Measurements from ENCODE around the gene PFDN6. TPM values are rescaled to one million over a fixed set of nuclear protein-coding genes. Genes with fewer than 3 reads are reported as not detected.

PFDN6 gene
- total RNA-seq, result 10 to 100 TPM; 72.0 to 78.4 TPM

DNA sequence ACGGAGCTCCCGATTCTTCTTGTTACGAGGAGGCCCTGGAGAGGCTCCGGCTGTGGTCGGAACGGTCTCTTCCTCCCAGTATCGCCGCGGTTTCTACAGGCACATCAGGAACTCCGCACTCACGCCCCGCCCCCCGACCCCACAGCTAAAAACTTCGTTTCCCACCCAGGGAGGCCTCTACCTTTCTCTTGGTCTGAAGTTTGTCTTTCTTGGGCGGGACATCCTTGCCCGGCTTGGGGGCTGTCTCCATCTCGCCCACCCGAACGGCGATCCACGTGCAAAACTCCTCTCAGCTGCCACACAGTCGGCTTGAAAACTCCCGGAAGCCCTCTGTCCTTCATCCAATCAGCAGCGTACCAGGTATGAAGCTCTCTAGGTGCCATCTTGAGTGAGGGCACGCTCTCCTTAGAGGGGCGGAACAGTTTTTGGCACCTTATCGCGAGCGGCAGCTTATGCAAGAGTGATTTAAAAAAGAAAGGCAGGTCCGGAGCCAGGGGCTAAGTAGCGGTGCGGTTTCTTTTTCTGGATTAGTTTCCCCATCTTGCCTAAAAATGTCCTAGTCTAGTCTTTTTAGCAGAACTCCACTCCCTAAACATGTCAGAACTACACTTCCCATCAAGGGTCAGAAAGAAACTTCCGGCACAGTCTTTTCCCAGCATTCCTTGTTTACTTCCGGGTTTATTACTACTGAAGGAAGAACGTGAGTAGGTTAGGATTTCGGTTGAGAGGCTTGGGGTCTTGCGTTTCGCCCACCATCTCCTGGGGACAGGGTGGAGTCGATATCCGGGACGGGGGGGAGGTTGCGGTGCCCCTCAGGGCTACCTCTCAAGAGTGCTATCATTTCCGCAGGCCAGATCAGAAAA lies at the start of gene PFDN6, which contains the start of gene WDR46:
TSS of gene PFDN6 (plus strand) at position 681 of the 863 bp plus-strand sequence. CDS start 256 bp downstream, outside the sequence.
TSS of gene WDR46 (minus strand) at position 319 of the 863 bp plus-strand sequence. CDS start at position 250, 69 bp downstream.
- Mint-ChIP-seq H3K27me3 (ENCODE audit: low read depth) (no peaks in the 10 kb centered on the region), H3K9me3 (ENCODE audit: insufficient read depth) (no peaks in the 10 kb centered on the region)

DNA sequence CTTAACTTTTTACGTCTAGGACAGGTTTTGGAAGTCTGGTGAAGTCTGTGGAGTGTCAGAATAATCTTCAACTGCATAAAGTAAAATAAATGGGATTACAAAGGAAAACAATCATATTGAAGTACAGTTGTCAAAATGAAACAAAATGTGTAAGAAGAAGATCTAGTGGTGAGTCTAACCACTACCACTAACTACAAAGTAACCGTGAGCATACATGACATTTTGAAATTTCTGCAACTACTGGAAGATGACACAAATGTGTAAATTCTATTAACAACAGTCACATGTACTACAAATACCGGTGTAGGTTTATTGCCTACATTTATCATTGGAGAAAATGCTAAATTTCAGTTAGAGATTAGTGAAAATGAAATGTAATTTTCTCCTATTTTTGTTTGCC lies 47.4 kb upstream of the PFDN6 start:
- H3K9me3 Mint-ChIP-seq (ENCODE audit: insufficient read depth), result no peaks in the 10 kb centered on the region
- H3K36me3 Mint-ChIP-seq (ENCODE audit: low read depth), result no peaks in the 10 kb centered on the region
- ChIA-PET POLR2A (no interaction called here), CTCF (no interaction called here)
- H3K4me1 Mint-ChIP-seq (ENCODE audit: low read depth), result peaks cover 12% of the 10 kb centered on the region
- peak overlapping the region; percentile 41 for H3K4me3 Mint-ChIP-seq
- H3K27ac Mint-ChIP-seq, result no peak overlapping the region
- peak; percentile 73 for ATAC-seq
- no peak for DNase-seq
- H3K27me3 Mint-ChIP-seq (ENCODE audit: low read depth), result peaks cover 7% of the 10 kb centered on the region

More for the DNA sequence above, at the start of gene PFDN6, which contains the start of gene WDR46:
- Mint-ChIP-seq H3K27ac (peak within 1 kb of the TSS; percentile 87), H3K4me1 (ENCODE audit: low read depth) (peaks cover 46% of the 10 kb centered on the region), H3K36me3 (ENCODE audit: low read depth) (peaks cover 64% of the 10 kb centered on the region), H3K4me3 (peak within 1 kb of the TSS; percentile 97)
- peak; percentile 97 for ATAC-seq
- ChIA-PET POLR2A (interaction anchor here (0.6 to 3.4 kb wide), 14 partner anchors 8 to 317 kb away, joined by 3 to 50 read pairs (median 6); partner anchors contain the start of genes B3GALT4, CUTA, RGL2 and RPS18), CTCF (interaction anchor here (0.6 to 3.3 kb wide), 18 partner anchors 8 to 422 kb away, joined by 3 to 28 read pairs (median 3); partner anchors contain the start of genes B3GALT4, RGL2, RPS18 and SYNGAP1)
- DNase-seq, result peak; percentile 93

DNA sequence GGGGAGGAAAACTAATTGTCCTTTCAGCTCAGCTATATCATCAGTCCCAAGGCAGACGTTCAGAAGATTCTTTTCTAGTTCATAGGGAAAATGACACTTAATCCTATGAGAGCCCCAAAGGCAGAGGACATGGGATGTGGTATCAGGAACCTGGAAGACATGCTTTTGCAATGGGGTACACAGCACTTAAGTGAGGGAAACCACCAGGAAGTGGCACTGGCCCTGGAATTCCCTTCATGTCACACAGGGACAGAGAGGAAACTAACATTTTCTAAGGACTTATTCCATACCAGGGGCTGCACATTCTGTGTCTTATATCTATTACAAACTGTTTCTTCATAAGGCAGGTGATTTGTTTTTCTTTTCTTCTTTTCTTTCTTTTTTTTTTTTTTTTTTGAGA lies 45.9 kb upstream of the PFDN6 start:
- POLR2A ChIA-PET, result no interaction called here
- Mint-ChIP-seq H3K4me1 (ENCODE audit: low read depth) (peaks cover 17% of the 10 kb centered on the region), H3K4me3 (no peak overlapping the region), H3K9me3 (ENCODE audit: insufficient read depth) (no peaks in the 10 kb centered on the region), H3K27ac (no peak overlapping the region), H3K36me3 (ENCODE audit: low read depth) (no peaks in the 10 kb centered on the region), H3K27me3 (ENCODE audit: low read depth) (peaks cover 7% of the 10 kb centered on the region)
- CTCF ChIA-PET, result no interaction called here
- ATAC-seq, result no peak
- DNase-seq, result no peak

DNA sequence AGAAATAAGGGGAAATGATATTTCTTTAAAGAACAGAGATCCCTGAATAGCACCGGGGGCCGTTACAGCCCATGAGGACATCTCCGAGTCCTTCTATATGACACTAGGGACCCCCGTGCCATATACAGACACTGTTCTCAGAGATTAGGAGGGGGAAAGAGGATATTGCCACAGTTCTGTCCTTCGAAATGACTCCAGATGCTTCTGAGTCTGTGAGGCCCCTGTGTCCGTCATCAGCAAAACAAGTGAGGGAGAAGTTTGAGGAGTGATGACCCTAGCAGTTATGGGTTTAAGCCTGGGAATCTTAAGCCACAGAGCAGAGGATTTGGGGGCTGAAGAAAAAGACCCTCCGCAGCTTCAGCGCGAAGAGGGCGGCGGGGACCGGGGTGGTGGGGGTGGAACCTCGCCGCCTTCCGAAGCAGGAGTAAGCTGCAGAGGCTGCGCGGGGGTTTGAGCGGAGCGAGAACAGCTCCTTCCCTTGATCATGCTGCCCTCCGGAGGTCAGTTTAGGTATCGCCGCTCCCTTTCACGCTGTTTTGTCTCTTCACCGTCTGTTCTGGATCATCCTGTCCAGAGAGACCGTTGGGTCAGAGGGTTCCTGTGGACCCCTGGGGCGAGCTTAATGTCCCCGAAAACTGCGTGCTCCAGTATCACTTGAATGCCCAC lies 41.3 kb upstream of the PFDN6 start:
- ATAC-seq (peak; percentile 44), DNase-seq (peak; percentile 95)
- Mint-ChIP-seq H3K27me3 (ENCODE audit: low read depth) (peaks cover 7% of the 10 kb centered on the region), H3K4me3 (peak overlapping the region; percentile 88), H3K4me1 (ENCODE audit: low read depth) (peaks cover 39% of the 10 kb centered on the region), H3K27ac (peak overlapping the region; percentile 92), H3K9me3 (ENCODE audit: insufficient read depth) (no peaks in the 10 kb centered on the region), H3K36me3 (ENCODE audit: low read depth) (peaks cover 28% of the 10 kb centered on the region)
- ChIA-PET CTCF (interaction anchor here (0.6 to 6.4 kb wide), 47 partner anchors 9 to 380 kb away, joined by 3 to 135 read pairs (median 6); partner anchors contain the start of genes CUTA, HLA-DPA1, HSD17B8 and RING1), POLR2A (interaction anchor here (0.9 to 2.7 kb wide), 14 partner anchors 10 to 519 kb away, joined by 3 to 30 read pairs (median 6); partner anchors contain the start of genes B3GALT4, HLA-DPB1, HSD17B8 and RING1)

DNA sequence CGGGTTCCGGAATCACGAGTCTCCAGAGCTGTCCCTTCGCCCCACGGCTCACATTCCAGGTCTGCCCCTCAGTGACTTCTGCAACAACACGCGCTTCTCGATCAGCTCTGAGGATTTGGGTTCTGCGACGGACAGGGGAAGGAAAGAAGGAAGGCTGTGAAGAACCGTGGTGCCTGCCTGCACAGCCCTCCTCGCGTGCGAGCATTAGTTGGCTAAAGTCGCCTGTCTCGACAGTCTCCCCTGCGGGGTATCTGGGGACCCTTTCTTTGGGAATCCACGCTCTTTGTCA lies 40.8 kb upstream of the PFDN6 start:
- DNase-seq, result no peak
- Mint-ChIP-seq H3K4me3 (peak overlapping the region; percentile 88), H3K9me3 (ENCODE audit: insufficient read depth) (no peaks in the 10 kb centered on the region), H3K27me3 (ENCODE audit: low read depth) (peaks cover 4% of the 10 kb centered on the region), H3K36me3 (ENCODE audit: low read depth) (peaks cover 28% of the 10 kb centered on the region), H3K27ac (peak overlapping the region; percentile 92), H3K4me1 (ENCODE audit: low read depth) (peaks cover 37% of the 10 kb centered on the region)
- CTCF ChIA-PET, result interaction anchor here (0.8 to 6.4 kb wide), 48 partner anchors 10 to 380 kb away, joined by 3 to 135 read pairs (median 6); partner anchors contain the start of genes B3GALT4, CUTA, HLA-DPA1 and HSD17B8
- peak; percentile 18 for ATAC-seq
- POLR2A ChIA-PET, result interaction anchor here (0.9 to 2.7 kb wide), 14 partner anchors 9 to 518 kb away, joined by 3 to 30 read pairs (median 6); partner anchors contain the start of genes B3GALT4, HLA-DPB1, HSD17B8 and RING1

DNA sequence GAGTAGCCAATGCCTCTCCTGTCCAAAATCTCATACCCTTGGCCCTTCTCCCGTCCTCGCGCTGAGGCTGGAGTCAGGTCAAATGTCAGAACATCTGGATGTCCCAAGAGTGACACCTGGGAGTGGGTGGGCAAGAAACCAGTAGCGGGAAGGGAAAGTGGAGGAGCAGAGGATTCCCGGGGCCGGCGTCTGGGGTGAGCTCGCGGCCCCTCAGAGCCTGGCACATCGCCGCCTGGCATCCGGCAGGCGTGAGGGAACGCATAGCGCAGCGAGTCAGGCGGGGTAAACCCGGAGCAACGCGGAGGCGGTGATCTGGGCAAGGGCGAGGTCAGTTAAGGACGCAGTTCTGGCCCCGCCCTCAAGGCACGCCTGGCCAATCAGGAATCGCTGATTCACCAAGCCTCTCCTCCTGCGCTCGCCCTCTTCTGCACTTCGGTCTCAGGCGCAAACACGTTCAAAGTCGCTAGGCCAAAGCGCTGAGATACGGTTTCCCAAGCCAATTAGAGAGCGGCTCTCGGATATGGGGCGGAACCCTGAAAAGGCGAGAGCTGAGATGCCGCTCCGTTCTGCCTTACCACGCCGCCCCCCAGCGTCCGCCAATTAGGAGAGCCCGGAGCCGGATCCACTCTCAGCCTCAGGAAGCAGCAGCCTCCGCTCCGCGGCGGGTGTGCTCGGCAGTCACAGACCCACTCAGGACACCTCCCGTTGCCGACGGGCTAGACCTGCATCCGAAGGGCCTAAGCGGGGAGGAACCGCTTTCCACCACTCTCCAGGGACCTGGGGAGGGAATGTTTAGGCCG lies 40.3 kb upstream of the PFDN6 start:
- H3K9me3 Mint-ChIP-seq (ENCODE audit: insufficient read depth), result no peaks in the 10 kb centered on the region
- peak overlapping the region; percentile 88 for H3K4me3 Mint-ChIP-seq
- H3K27me3 Mint-ChIP-seq (ENCODE audit: low read depth), result peaks cover 3% of the 10 kb centered on the region
- H3K4me1 Mint-ChIP-seq (ENCODE audit: low read depth), result peaks cover 37% of the 10 kb centered on the region
- peaks cover 28% of the 10 kb centered on the region for H3K36me3 Mint-ChIP-seq (ENCODE audit: low read depth)
- peak; percentile 95 for ATAC-seq
- H3K27ac Mint-ChIP-seq, result peak overlapping the region; percentile 92
- DNase-seq, result peak; percentile 98
- ChIA-PET CTCF (interaction anchor here (0.7 to 6.4 kb wide), 47 partner anchors 9 to 381 kb away, joined by 3 to 135 read pairs (median 7); partner anchors contain the start of genes B3GALT4, CUTA, HLA-DPA1 and HSD17B8), POLR2A (interaction anchor here (0.6 to 2.7 kb wide), 25 partner anchors 9 to 518 kb away, joined by 3 to 30 read pairs (median 4); partner anchors contain the start of genes B3GALT4, HLA-DPB1, HSD17B8 and RING1)

DNA sequence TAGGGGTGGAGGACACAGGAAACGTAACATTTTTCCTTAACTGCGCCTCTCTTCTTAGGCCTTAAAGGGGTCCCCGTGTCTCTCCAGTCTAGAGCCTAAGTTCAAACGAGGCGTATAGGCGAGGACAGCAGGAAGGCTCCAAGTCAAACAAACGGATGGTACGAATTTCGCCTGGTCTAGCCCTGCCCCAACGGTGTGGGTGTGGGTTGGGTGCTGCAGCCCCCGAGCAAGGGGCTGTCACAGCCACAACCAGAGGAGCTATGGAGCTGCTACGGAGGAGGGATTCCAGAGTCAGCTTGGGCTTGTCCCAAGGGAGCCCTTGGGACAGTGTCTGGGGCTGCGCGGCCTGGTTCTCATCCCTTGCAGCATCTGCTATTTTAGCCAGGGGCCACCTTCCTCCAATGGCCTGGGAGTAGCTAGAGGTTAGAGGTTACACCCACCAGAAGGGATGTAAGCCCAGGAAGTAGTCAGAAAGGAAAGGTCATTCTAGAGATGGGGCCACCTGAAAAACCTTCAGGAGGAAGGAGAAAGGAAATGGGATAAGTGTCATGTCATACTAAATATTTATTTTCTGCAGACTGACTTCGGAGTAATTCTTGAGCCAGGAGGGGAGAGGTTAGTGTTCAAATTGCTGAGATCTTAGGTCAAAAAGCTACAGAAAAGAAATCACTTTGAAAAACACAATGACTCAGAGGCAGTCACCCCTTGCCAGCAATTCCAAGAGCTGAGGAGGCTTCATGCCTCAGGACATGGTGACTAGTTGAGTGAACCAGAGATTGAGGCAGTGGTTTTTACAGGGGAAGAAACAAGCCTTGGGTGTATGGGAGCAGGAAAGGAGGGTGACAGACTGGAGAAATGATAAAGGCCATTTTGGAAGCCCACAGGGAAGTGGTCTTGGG lies 39.4 kb upstream of the PFDN6 start:
- no peak for ATAC-seq
- POLR2A ChIA-PET, result interaction anchor here (0.6 to 2.7 kb wide), 16 partner anchors 21 to 461 kb away, joined by 3 to 30 read pairs (median 4); partner anchors contain the start of genes B3GALT4, HSD17B8, RPS18 and VPS52
- Mint-ChIP-seq H3K4me1 (ENCODE audit: low read depth) (peaks cover 37% of the 10 kb centered on the region), H3K4me3 (peak overlapping the region; percentile 88), H3K36me3 (ENCODE audit: low read depth) (peaks cover 31% of the 10 kb centered on the region), H3K9me3 (ENCODE audit: insufficient read depth) (no peaks in the 10 kb centered on the region), H3K27ac (peak overlapping the region; percentile 92), H3K27me3 (ENCODE audit: low read depth) (peaks cover 3% of the 10 kb centered on the region)
- CTCF ChIA-PET, result interaction anchor here (0.7 to 6.4 kb wide), 29 partner anchors 8 to 381 kb away, joined by 3 to 135 read pairs (median 9); partner anchors contain the start of genes B3GALT4, HLA-DPA1, HSD17B8 and PFDN6
- DNase-seq, result no peak

DNA sequence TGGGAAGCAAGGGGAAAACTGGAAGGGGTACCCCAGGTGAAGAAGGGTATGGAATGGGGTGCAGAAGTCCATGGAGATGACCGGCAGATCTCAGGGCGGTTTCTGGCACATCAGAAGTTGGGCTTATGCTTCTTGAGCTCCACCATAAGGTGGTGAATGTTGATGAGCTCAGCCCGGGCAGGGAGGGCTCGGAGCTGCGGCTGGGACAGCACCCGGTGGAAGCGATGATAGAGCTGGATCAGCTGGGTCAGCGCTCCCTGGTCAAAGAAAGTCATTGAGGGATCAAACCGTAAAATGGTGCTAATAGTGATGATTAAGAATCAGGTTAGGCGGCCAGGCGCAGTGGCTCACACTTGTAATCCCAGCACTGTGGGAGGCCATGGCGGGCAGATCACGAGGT lies 38.7 kb upstream of the PFDN6 start:
- ATAC-seq, result no peak

DNA sequence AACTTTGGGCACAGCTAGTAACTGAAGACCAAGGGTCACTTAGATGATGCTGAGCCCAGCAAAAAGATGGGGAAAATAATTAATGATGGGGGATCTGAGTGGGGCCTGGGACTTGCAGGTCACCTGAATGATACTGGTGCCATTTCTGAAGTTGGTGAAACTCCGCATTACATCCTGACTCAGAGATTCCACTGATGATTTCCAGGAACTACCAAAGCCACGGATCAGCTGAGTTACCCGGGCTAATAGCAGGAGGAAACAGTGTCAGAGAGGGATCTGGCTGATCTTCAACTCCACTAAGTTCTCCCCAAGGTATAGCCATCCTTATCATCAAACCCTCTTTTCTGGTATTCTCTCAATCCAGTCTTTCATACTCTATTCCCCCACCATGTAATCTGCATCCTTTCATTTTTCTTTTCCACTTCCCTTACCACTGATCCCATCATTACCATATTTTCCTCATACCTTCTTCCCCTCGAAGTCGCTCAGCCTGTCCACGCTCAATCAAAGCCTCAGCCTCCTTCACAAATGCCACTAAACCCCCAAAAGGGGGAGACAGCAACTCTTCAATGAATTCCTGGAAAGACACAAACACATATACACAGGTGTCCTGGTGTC lies 37.9 kb upstream of the PFDN6 start:
- DNase-seq, result no peak
- Mint-ChIP-seq H3K4me1 (ENCODE audit: low read depth) (peaks cover 37% of the 10 kb centered on the region), H3K27ac (peak overlapping the region; percentile 21), H3K36me3 (ENCODE audit: low read depth) (peaks cover 36% of the 10 kb centered on the region), H3K9me3 (ENCODE audit: insufficient read depth) (no peaks in the 10 kb centered on the region), H3K4me3 (no peak overlapping the region), H3K27me3 (ENCODE audit: low read depth) (peaks cover 3% of the 10 kb centered on the region)
- no peak for ATAC-seq
- CTCF ChIA-PET, result interaction anchor here (0.9 to 6.4 kb wide), 6 partner anchors 12 to 124 kb away, joined by 3 to 135 read pairs (median 12); partner anchors contain the start of genes RING1, RXRB and SLC39A7
- POLR2A ChIA-PET, result no interaction called here

More for the DNA sequence above, 38.7 kb upstream of the PFDN6 start:
- DNase-seq, result no peak
- peak overlapping the region; percentile 88 for H3K4me3 Mint-ChIP-seq
- CTCF ChIA-PET, result interaction anchor here (1.4 to 6.4 kb wide), 8 partner anchors 21 to 131 kb away, joined by 3 to 135 read pairs (median 18); partner anchors contain the start of genes B3GALT4, PFDN6, RING1 and RPS18
- peaks cover 3% of the 10 kb centered on the region for H3K27me3 Mint-ChIP-seq (ENCODE audit: low read depth)
- POLR2A ChIA-PET, result interaction anchor here (0.6 to 0.9 kb wide), 2 partner anchors 21 to 27 kb away, joined by 5 to 6 read pairs; partner anchors contain the start of genes B3GALT4, RPS18 and VPS52
- peak overlapping the region; percentile 92 for H3K27ac Mint-ChIP-seq
- peaks cover 33% of the 10 kb centered on the region for H3K36me3 Mint-ChIP-seq (ENCODE audit: low read depth)
- H3K4me1 Mint-ChIP-seq (ENCODE audit: low read depth), result peaks cover 37% of the 10 kb centered on the region
- H3K9me3 Mint-ChIP-seq (ENCODE audit: insufficient read depth), result no peaks in the 10 kb centered on the region

Data from activated CD8-positive, alpha-beta T cell treated with anti-CD3 and anti-CD28 coated beads, Interleukin-2, amount 10 ng/mL, durations not matched to agents 7 days and 5 days (primary cell).